Activated T-helper 1 cell treated with anti-CD3 and anti-CD28 coated beads, Interleukin-12 subunit alpha, Interleukin-12 subunit beta, Interleukin-2, Interleukin-4 antibody, amounts not matched to agents 30 ng/mL and 10 ng/mL and 1 ng/mL, durations not matched to agents 14 hours and 24 hours and 36 hours (primary cell): Measurements from ENCODE around the gene GULP1. TPM values are rescaled to one million over a fixed set of nuclear protein-coding genes. Genes with fewer than 3 reads are reported as not detected.

ENCODE experiments used
- DNase-seq: peaks from one replicate; pipeline ENCODE4 v3.0.0; 2021; ENCODE audit warnings: low spot score
- H3K27ac Mint-ChIP-seq: one replicate; pipeline ENCODE4 v1.8.0; 2021; ENCODE audit warnings: mild to moderate bottlenecking, mixed read lengths
- H3K27me3 Mint-ChIP-seq: one replicate; pipeline ENCODE4 v1.8.0; 2022; ENCODE audit warnings: mild to moderate bottlenecking, moderate library complexity, mixed read lengths; ENCODE audit not compliant: insufficient read depth
- H3K36me3 Mint-ChIP-seq: one replicate; pipeline ENCODE4 v1.8.0; 2021; ENCODE audit warnings: low read depth, mixed read lengths
- H3K4me1 Mint-ChIP-seq: one replicate; pipeline ENCODE4 v1.8.0; 2021; ENCODE audit warnings: low read depth, mixed read lengths
- H3K4me3 Mint-ChIP-seq: one replicate; pipeline ENCODE4 v1.8.0; 2021; ENCODE audit warnings: mild to moderate bottlenecking, moderate library complexity, mixed read lengths
- H3K9me3 Mint-ChIP-seq: one replicate; pipeline ENCODE4 v1.8.0; 2021; ENCODE audit warnings: mixed read lengths
- intact Hi-C: fragments of 100-400 bp; cut with micrococcal nuclease; formaldehyde crosslinking; loops from one replicate; pipeline ENCODE4 v1.15.1; 2024
- total RNA-seq: library from RNA; stranded (reverse); gene quantifications from 2 replicates; pipeline ENCODE4 v1.2.3, GENCODE V29; 2022

GULP1 gene
- total RNA-seq, 1 donor from 2014 or later: not detected

- intact Hi-C loops: no loop called here
- no peak overlapping the region for H3K4me3 Mint-ChIP-seq
- no peak for DNase-seq
- H3K36me3 Mint-ChIP-seq: no peaks in the 10 kb centered on the region
- H3K9me3 Mint-ChIP-seq: no peaks in the 10 kb centered on the region
- no peaks in the 10 kb centered on the region for H3K4me1 Mint-ChIP-seq
- no peak overlapping the region for H3K27ac Mint-ChIP-seq
- H3K27me3 Mint-ChIP-seq: no peaks in the 10 kb centered on the region
Observed at GRCh38 chr2:188434018-188434417, 142.3 kb downstream of the GULP1 start.

DNA sequence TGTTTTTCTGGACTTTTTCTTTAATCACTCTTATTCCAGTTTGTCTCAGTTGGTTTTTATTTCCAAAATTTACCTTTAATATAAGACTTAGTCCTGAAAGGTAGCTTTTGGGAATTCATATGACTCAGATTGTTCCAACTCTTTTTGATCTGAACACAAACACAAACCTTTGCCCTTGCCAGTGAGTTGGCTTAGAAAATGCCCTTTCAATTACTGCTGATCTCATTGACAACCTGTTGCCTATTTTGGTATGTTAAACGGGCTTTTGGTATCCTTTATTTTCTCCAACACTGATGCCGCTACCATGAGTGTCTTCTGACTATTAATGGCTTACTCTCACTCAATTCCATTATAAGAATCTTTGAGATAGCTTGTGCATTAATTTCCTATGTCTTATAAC is 143.4 kb downstream of the GULP1 start:
- H3K27ac Mint-ChIP-seq: no peak overlapping the region
- no peaks in the 10 kb centered on the region for H3K4me1 Mint-ChIP-seq
- DNase-seq: no peak
- no peaks in the 10 kb centered on the region for H3K9me3 Mint-ChIP-seq
- H3K36me3 Mint-ChIP-seq: no peaks in the 10 kb centered on the region
- intact Hi-C loops: no loop called here
- H3K4me3 Mint-ChIP-seq: no peak overlapping the region
- no peaks in the 10 kb centered on the region for H3K27me3 Mint-ChIP-seq

DNA sequence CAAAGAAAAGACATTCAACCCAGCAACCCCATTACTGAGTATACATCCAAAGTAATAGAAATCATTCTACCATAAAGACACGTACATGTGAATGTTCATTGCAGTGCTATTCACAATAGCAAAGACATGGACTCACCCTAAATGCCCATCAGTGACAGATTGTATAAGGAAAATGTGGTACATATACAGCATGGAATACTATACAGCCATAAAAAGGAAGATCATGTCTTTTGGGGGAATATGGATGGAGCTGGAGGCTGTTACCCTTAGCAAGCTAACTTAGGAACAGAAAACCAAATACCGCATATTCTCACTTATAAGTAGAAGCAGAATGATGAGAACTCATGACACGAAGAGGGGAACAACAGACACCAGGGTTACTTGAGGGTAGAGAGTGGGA is 145.9 kb downstream of the GULP1 start:
- H3K4me3 Mint-ChIP-seq: no peak overlapping the region
- no peaks in the 10 kb centered on the region for H3K27me3 Mint-ChIP-seq
- DNase-seq: no peak
- intact Hi-C loops: no loop called here
- no peaks in the 10 kb centered on the region for H3K4me1 Mint-ChIP-seq
- no peaks in the 10 kb centered on the region for H3K36me3 Mint-ChIP-seq
- no peak overlapping the region for H3K27ac Mint-ChIP-seq
- no peaks in the 10 kb centered on the region for H3K9me3 Mint-ChIP-seq

- H3K36me3 Mint-ChIP-seq: no peaks in the 10 kb centered on the region
- no peak overlapping the region for H3K4me3 Mint-ChIP-seq
- H3K27ac Mint-ChIP-seq: no peak overlapping the region
- no peaks in the 10 kb centered on the region for H3K9me3 Mint-ChIP-seq
- H3K27me3 Mint-ChIP-seq: no peaks in the 10 kb centered on the region
- intact Hi-C loops: no loop called here
- DNase-seq: no peak
- H3K4me1 Mint-ChIP-seq: no peaks in the 10 kb centered on the region
Observed at GRCh38 chr2:188439986-188440385, 148.3 kb downstream of the GULP1 start.

GRCh38 chr2:188440849-188441248 is 149.2 kb downstream of the GULP1 start:
- Mint-ChIP-seq H3K27ac (no peak overlapping the region), H3K4me1 (no peaks in the 10 kb centered on the region), H3K36me3 (no peaks in the 10 kb centered on the region), H3K9me3 (no peaks in the 10 kb centered on the region), H3K27me3 (no peaks in the 10 kb centered on the region), H3K4me3 (no peak overlapping the region)
- DNase-seq: no peak
- intact Hi-C loops: no loop called here

- Mint-ChIP-seq H3K4me3 (no peak overlapping the region), H3K27ac (no peak overlapping the region), H3K9me3 (no peaks in the 10 kb centered on the region), H3K27me3 (no peaks in the 10 kb centered on the region), H3K36me3 (no peaks in the 10 kb centered on the region), H3K4me1 (no peaks in the 10 kb centered on the region)
- intact Hi-C loops: no loop called here
- no peak for DNase-seq
Observed at GRCh38 chr2:188441288-188441947, 149.7 kb downstream of the GULP1 start.

DNA sequence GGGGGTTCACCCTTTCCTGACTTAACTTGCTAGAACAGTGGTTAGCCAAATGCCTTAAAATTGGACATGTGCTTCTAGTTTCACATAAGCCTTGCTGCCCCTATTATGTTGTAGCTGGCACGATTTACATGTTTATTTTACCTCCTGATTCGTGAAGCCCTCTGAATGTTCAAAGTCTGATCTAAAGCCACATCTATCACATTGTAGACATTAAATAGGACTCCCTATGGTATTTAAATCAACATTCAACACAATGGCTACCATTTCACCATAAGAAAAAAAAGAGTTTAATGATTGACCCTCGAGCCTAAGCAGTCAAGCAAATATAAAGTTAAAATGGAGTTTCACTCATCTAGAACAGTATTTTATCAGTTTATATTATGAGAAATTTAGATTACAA is 151.5 kb downstream of the GULP1 start:
- Mint-ChIP-seq H3K27ac (no peak overlapping the region), H3K27me3 (no peaks in the 10 kb centered on the region), H3K4me1 (no peaks in the 10 kb centered on the region), H3K9me3 (no peaks in the 10 kb centered on the region), H3K36me3 (no peaks in the 10 kb centered on the region), H3K4me3 (no peak overlapping the region)
- DNase-seq: no peak
- intact Hi-C loops: no loop called here

- intact Hi-C loops: no loop called here
Observed at GRCh38 chr2:188444106-188444835, 152.6 kb downstream of the GULP1 start.

DNA sequence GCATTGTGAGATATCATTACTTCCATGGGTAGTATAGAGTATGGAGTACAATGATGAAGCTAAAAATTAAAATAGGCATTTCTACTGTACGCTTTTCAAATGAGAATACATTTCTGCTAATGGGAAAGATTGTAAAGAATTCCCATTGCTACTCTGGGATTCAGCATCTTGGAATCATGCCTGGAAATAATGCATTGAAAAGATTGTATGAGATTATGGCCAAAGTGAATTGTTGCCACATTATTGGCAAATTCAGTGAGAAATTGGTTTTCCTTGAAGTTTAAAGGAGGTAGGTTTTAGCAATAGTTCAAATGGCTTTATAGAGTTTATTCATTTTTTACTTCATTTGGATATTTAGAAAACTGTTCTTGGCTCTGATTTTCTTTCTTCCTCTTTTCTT is 157.9 kb downstream of the GULP1 start:
- Mint-ChIP-seq H3K4me3 (no peak overlapping the region), H3K36me3 (no peaks in the 10 kb centered on the region), H3K27me3 (no peaks in the 10 kb centered on the region), H3K27ac (no peak overlapping the region), H3K4me1 (no peaks in the 10 kb centered on the region), H3K9me3 (no peaks in the 10 kb centered on the region)
- DNase-seq: no peak
- intact Hi-C loops: no loop called here

More at GRCh38 chr2:188444106-188444835, 152.6 kb downstream of the GULP1 start:
- Mint-ChIP-seq H3K36me3 (no peaks in the 10 kb centered on the region), H3K27ac (no peak overlapping the region), H3K4me3 (no peak overlapping the region), H3K9me3 (no peaks in the 10 kb centered on the region), H3K4me1 (no peaks in the 10 kb centered on the region), H3K27me3 (no peaks in the 10 kb centered on the region)
- no peak for DNase-seq

DNA sequence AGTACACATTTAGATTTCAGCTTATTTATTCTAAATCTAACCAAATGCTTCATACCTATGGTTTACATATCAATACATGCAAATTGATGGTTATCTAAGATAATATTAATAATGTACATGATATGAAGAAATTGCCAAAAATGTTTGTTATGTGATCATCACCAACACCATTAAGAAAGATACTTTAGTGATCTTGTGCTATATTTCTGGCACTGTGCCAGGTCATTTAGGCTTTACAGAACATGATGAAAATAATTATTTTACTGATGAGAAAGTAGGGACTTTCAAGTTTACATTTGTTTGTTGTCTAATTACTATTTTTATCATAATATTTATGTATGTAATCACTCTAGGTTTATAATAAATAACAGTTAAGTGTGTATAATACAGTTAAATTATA is 158.3 kb downstream of the GULP1 start:
- DNase-seq: no peak
- H3K4me3 Mint-ChIP-seq: no peak overlapping the region
- no peaks in the 10 kb centered on the region for H3K36me3 Mint-ChIP-seq
- H3K27me3 Mint-ChIP-seq: no peaks in the 10 kb centered on the region
- H3K4me1 Mint-ChIP-seq: no peaks in the 10 kb centered on the region
- H3K9me3 Mint-ChIP-seq: no peaks in the 10 kb centered on the region
- intact Hi-C loops: no loop called here
- H3K27ac Mint-ChIP-seq: no peak overlapping the region

DNA sequence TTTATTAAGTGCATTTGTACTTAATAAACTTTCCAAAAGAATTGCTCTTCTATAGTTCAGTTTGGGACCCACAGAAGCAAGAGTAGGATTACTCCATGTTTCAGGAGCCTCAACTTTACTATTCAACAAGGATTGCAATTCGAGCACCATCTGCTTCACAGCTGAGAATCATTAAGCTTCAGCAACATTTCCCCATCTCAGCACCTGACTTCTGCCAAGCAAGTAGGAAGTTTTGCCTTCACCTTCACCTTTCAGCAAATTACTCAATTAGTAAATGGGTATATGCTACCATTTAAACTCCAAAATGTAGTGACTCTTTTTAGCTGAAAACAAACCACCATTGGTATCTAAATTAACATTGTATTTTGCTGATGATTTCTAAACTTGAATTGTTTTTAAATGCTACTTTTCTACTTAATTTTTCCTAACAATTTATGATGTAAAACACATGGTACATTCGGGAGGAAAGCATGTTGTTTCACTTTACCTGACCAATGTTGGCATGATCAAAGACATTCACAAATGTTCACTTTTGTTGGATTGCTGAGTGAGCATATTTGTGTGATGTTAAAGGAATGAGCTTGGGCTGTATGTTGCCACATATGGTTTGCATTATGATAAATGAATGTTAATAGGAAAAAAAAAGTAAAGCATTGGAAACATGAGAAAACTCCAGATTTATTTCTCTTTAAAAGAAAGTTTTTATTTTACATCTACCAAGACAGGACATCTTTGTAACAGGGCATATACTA is 159.2 kb downstream of the GULP1 start:
- H3K27me3 Mint-ChIP-seq: no peaks in the 10 kb centered on the region
- no peaks in the 10 kb centered on the region for H3K4me1 Mint-ChIP-seq
- intact Hi-C loops: no loop called here
- no peak overlapping the region for H3K4me3 Mint-ChIP-seq
- no peaks in the 10 kb centered on the region for H3K36me3 Mint-ChIP-seq
- no peak overlapping the region for H3K27ac Mint-ChIP-seq
- no peaks in the 10 kb centered on the region for H3K9me3 Mint-ChIP-seq
- DNase-seq: no peak

GRCh38 chr2:188452084-188452483 is 160.4 kb downstream of the GULP1 start:
- Mint-ChIP-seq H3K27me3 (no peaks in the 10 kb centered on the region), H3K4me1 (no peaks in the 10 kb centered on the region), H3K9me3 (no peaks in the 10 kb centered on the region), H3K36me3 (no peaks in the 10 kb centered on the region), H3K27ac (no peak overlapping the region), H3K4me3 (no peak overlapping the region)
- DNase-seq: no peak
- intact Hi-C loops: no loop called here
